ENCODE results near the gene CCND2.

The CCND2 gene

GRCh38 chr12:4283512-4284255, 10.1 kb downstream of the CCND2 start:
- H3K27ac ChIP-seq (ENCODE audit: low read depth, low read length) = no peak overlapping the region
- no peak overlapping the region for H2AK5ac ChIP-seq (ENCODE audit: low read length)
- no peak overlapping the region for H2BK120ac ChIP-seq (ENCODE audit: insufficient read depth, low read length, poor library complexity)
- H4K12ac ChIP-seq (ENCODE audit: low read depth, low read length) = no peak overlapping the region
- no peak for DNase-seq
- no peak overlapping the region for H4K91ac ChIP-seq (ENCODE audit: low read depth, low read length)
- no peak overlapping the region for H2BK5ac ChIP-seq (ENCODE audit: low read depth, low read length, poor library complexity)
- no peak overlapping the region for H4K8ac ChIP-seq (ENCODE audit: low read depth, low read length)
- H3K79me2 ChIP-seq (ENCODE audit: control insufficient read depth, insufficient read depth, low read length, poor library complexity) = peaks cover under 1% of the 10 kb centered on the region
- no peak overlapping the region for H3K4me2 ChIP-seq (ENCODE audit: low read length)
- H3K4ac ChIP-seq (ENCODE audit: low read depth, low read length) = no peak overlapping the region
- peaks cover 80 to 90% of the 10 kb centered on the region in 2 experiments for H3K36me3 ChIP-seq (ENCODE audit: control insufficient read depth in 1 of 2, insufficient read depth in 2 of 2, low read length in 2 of 2)
- no peak overlapping the region for H2AFZ ChIP-seq (ENCODE audit: insufficient read depth, low read length, poor library complexity)
- H3K4me3 ChIP-seq (ENCODE audit: low read depth, low read length) = no peak overlapping the region
- no CpG with 5 or more reads among the region's 12 CpGs for WGBS (ENCODE audit: extremely low coverage, insufficient coverage, insufficient read length)
- no peak overlapping the region for H3K9ac ChIP-seq (ENCODE audit: low read length)
- H3K14ac ChIP-seq (ENCODE audit: low read length) = no peak overlapping the region
- H2BK12ac ChIP-seq (ENCODE audit: low read length) = no peak overlapping the region
- no peak overlapping the region for H3K18ac ChIP-seq (ENCODE audit: low read length)
- no peak overlapping the region for H3K23ac ChIP-seq (ENCODE audit: low read length)
- H3K4me1 ChIP-seq (ENCODE audit: control insufficient read depth in 1 of 2, insufficient read depth in 2 of 2, low read length in 2 of 2) = peaks cover 13 to 27% of the 10 kb centered on the region in 2 experiments
- peaks cover 4% of the 10 kb centered on the region for H3K79me1 ChIP-seq (ENCODE audit: low read length)
- peaks cover 3% of the 10 kb centered on the region for H3K9me3 ChIP-seq (ENCODE audit: insufficient read depth, low read depth, low read length)
- H3K27me3 ChIP-seq (ENCODE audit: insufficient read depth, low read length) = no peaks in the 10 kb centered on the region

GRCh38 chr12:4284306-4284705, 10.7 kb downstream of the CCND2 start:
- H3K36me3 ChIP-seq (ENCODE audit: control insufficient read depth in 1 of 2, insufficient read depth in 2 of 2, low read length in 2 of 2) = peaks cover 84 to 94% of the 10 kb centered on the region in 2 experiments
- no peak overlapping the region for H4K8ac ChIP-seq (ENCODE audit: low read depth, low read length)
- no peak overlapping the region for H2BK5ac ChIP-seq (ENCODE audit: low read depth, low read length, poor library complexity)
- H3K4me2 ChIP-seq (ENCODE audit: low read length) = no peak overlapping the region
- no peak overlapping the region for H2AFZ ChIP-seq (ENCODE audit: insufficient read depth, low read length, poor library complexity)
- H2AK5ac ChIP-seq (ENCODE audit: low read length) = no peak overlapping the region
- WGBS (ENCODE audit: extremely low coverage, insufficient coverage, insufficient read length) = no CpG with 5 or more reads among the region's 4 CpGs
- no peak overlapping the region for H3K4me3 ChIP-seq (ENCODE audit: low read depth, low read length)
- H3K27me3 ChIP-seq (ENCODE audit: insufficient read depth, low read length) = no peaks in the 10 kb centered on the region
- no peak overlapping the region for H4K91ac ChIP-seq (ENCODE audit: low read depth, low read length)
- H3K4ac ChIP-seq (ENCODE audit: low read depth, low read length) = no peak overlapping the region
- H3K14ac ChIP-seq (ENCODE audit: low read length) = no peak overlapping the region
- no peak overlapping the region for H3K23ac ChIP-seq (ENCODE audit: low read length)
- DNase-seq = no peak
- H4K12ac ChIP-seq (ENCODE audit: low read depth, low read length) = no peak overlapping the region
- no peak overlapping the region for H3K9ac ChIP-seq (ENCODE audit: low read length)
- H3K79me2 ChIP-seq (ENCODE audit: control insufficient read depth, insufficient read depth, low read length, poor library complexity) = peaks cover 3% of the 10 kb centered on the region
- H2BK12ac ChIP-seq (ENCODE audit: low read length) = no peak overlapping the region
- H2BK120ac ChIP-seq (ENCODE audit: insufficient read depth, low read length, poor library complexity) = no peak overlapping the region
- H3K4me1 ChIP-seq (ENCODE audit: control insufficient read depth in 1 of 2, insufficient read depth in 2 of 2, low read length in 2 of 2) = peaks cover 19 to 30% of the 10 kb centered on the region in 2 experiments
- H3K79me1 ChIP-seq (ENCODE audit: low read length) = peaks cover 5% of the 10 kb centered on the region
- no peak overlapping the region for H3K27ac ChIP-seq (ENCODE audit: low read depth, low read length)
- H3K9me3 ChIP-seq (ENCODE audit: insufficient read depth, low read depth, low read length) = peaks cover 3% of the 10 kb centered on the region
- no peak overlapping the region for H3K18ac ChIP-seq (ENCODE audit: low read length)

GRCh38 chr12:4285070-4285469, 11.5 kb downstream of the CCND2 start:
- DNase-seq = no peak
- H3K4me3 ChIP-seq (ENCODE audit: low read depth, low read length) = no peak overlapping the region

GRCh38 chr12:4286228-4286627, 12.7 kb downstream of the CCND2 start:
- DNase-seq = no peak
- no peak overlapping the region for H2AK5ac ChIP-seq (ENCODE audit: low read length)
- no peak overlapping the region for H3K4me3 ChIP-seq (ENCODE audit: low read depth, low read length)
- H3K9me3 ChIP-seq (ENCODE audit: insufficient read depth, low read depth, low read length) = peaks cover 3% of the 10 kb centered on the region
- no peak overlapping the region for H4K12ac ChIP-seq (ENCODE audit: low read depth, low read length)
- H3K14ac ChIP-seq (ENCODE audit: low read length) = no peak overlapping the region
- H4K91ac ChIP-seq (ENCODE audit: low read depth, low read length) = no peak overlapping the region
- H4K8ac ChIP-seq (ENCODE audit: low read depth, low read length) = no peak overlapping the region
- H2BK5ac ChIP-seq (ENCODE audit: low read depth, low read length, poor library complexity) = no peak overlapping the region
- H3K23ac ChIP-seq (ENCODE audit: low read length) = no peak overlapping the region
- H3K36me3 ChIP-seq (ENCODE audit: control insufficient read depth in 1 of 2, insufficient read depth in 2 of 2, low read length in 2 of 2) = peaks cover 87 to 94% of the 10 kb centered on the region in 2 experiments
- H3K79me1 ChIP-seq (ENCODE audit: low read length) = peaks cover 5% of the 10 kb centered on the region
- no peak overlapping the region for H3K27ac ChIP-seq (ENCODE audit: low read depth, low read length)
- H3K79me2 ChIP-seq (ENCODE audit: control insufficient read depth, insufficient read depth, low read length, poor library complexity) = peaks cover 3% of the 10 kb centered on the region
- H3K4me2 ChIP-seq (ENCODE audit: low read length) = no peak overlapping the region
- H3K27me3 ChIP-seq (ENCODE audit: insufficient read depth, low read length) = no peaks in the 10 kb centered on the region
- H3K4ac ChIP-seq (ENCODE audit: low read depth, low read length) = no peak overlapping the region
- no peak overlapping the region for H2AFZ ChIP-seq (ENCODE audit: insufficient read depth, low read length, poor library complexity)
- H3K4me1 ChIP-seq (ENCODE audit: control insufficient read depth in 1 of 2, insufficient read depth in 2 of 2, low read length in 2 of 2) = peaks cover 25 to 29% of the 10 kb centered on the region in 2 experiments
- WGBS (ENCODE audit: extremely low coverage, insufficient coverage, insufficient read length) = no CpG with 5 or more reads among the region's 12 CpGs
- no peak overlapping the region for H3K9ac ChIP-seq (ENCODE audit: low read length)
- H3K18ac ChIP-seq (ENCODE audit: low read length) = no peak overlapping the region
- no peak overlapping the region for H2BK120ac ChIP-seq (ENCODE audit: insufficient read depth, low read length, poor library complexity)
- H2BK12ac ChIP-seq (ENCODE audit: low read length) = no peak overlapping the region

More at GRCh38 chr12:4285070-4285469, 11.5 kb downstream of the CCND2 start:
- H3K36me3 ChIP-seq (ENCODE audit: control insufficient read depth in 1 of 2, insufficient read depth in 2 of 2, low read length in 2 of 2) = peaks cover 90 to 94% of the 10 kb centered on the region in 2 experiments
- WGBS (ENCODE audit: extremely low coverage, insufficient coverage, insufficient read length) = no CpG with 5 or more reads among the region's 8 CpGs
- no peak overlapping the region for H3K27ac ChIP-seq (ENCODE audit: low read depth, low read length)
- no peak overlapping the region for H3K18ac ChIP-seq (ENCODE audit: low read length)
- H3K14ac ChIP-seq (ENCODE audit: low read length) = no peak overlapping the region
- H3K9ac ChIP-seq (ENCODE audit: low read length) = no peak overlapping the region
- no peak overlapping the region for H2BK12ac ChIP-seq (ENCODE audit: low read length)
- peaks cover 5% of the 10 kb centered on the region for H3K79me1 ChIP-seq (ENCODE audit: low read length)
- H3K4me2 ChIP-seq (ENCODE audit: low read length) = no peak overlapping the region
- H3K9me3 ChIP-seq (ENCODE audit: insufficient read depth, low read depth, low read length) = peaks cover 3% of the 10 kb centered on the region
- H3K23ac ChIP-seq (ENCODE audit: low read length) = no peak overlapping the region
- H2BK120ac ChIP-seq (ENCODE audit: insufficient read depth, low read length, poor library complexity) = no peak overlapping the region
- H2AK5ac ChIP-seq (ENCODE audit: low read length) = no peak overlapping the region
- peaks cover 26 to 33% of the 10 kb centered on the region in 2 experiments for H3K4me1 ChIP-seq (ENCODE audit: control insufficient read depth in 1 of 2, insufficient read depth in 2 of 2, low read length in 2 of 2)
- no peaks in the 10 kb centered on the region for H3K27me3 ChIP-seq (ENCODE audit: insufficient read depth, low read length)
- H4K91ac ChIP-seq (ENCODE audit: low read depth, low read length) = no peak overlapping the region
- H4K8ac ChIP-seq (ENCODE audit: low read depth, low read length) = no peak overlapping the region
- no peak overlapping the region for H4K12ac ChIP-seq (ENCODE audit: low read depth, low read length)
- H3K4ac ChIP-seq (ENCODE audit: low read depth, low read length) = no peak overlapping the region
- H3K79me2 ChIP-seq (ENCODE audit: control insufficient read depth, insufficient read depth, low read length, poor library complexity) = peaks cover 3% of the 10 kb centered on the region
- no peak overlapping the region for H2AFZ ChIP-seq (ENCODE audit: insufficient read depth, low read length, poor library complexity)
- H2BK5ac ChIP-seq (ENCODE audit: low read depth, low read length, poor library complexity) = no peak overlapping the region

Measured in trophoblast cell (in vitro differentiated cells and primary cell).